ENCODE results near the gene FLRT2.

Gene FLRT2

GRCh38 chr14:85529803-85530574 is at the start of gene FLRT2:
Gene FLRT2 (plus strand): TSS chr14:85530144. CDS start chr14:85621515, 91,371 bp downstream.
- no peak for FAIRE-seq

GRCh38 chr14:85481471-85481870 is 48.5 kb upstream of the FLRT2 start:
- FAIRE-seq, result no peak

GRCh38 chr14:85482552-85482951 is 47.4 kb upstream of the FLRT2 start:
- FAIRE-seq, result no peak

GRCh38 chr14:85483037-85483436 is 46.9 kb upstream of the FLRT2 start:
- FAIRE-seq, result no peak

GRCh38 chr14:85483652-85484051 is 46.3 kb upstream of the FLRT2 start:
- no peak for FAIRE-seq

GRCh38 chr14:85487215-85487614 is 42.7 kb upstream of the FLRT2 start:
- FAIRE-seq, result no peak

- FAIRE-seq, result no peak
Measured at GRCh38 chr14:85501751-85502150, 28.2 kb upstream of the FLRT2 start.

GRCh38 chr14:85508863-85509262 is 21.1 kb upstream of the FLRT2 start:
- FAIRE-seq, result no peak

- no peak for FAIRE-seq
Measured at GRCh38 chr14:85512451-85512850, 17.5 kb upstream of the FLRT2 start.

GRCh38 chr14:85514487-85514886 is 15.5 kb upstream of the FLRT2 start:
- no peak for FAIRE-seq

GRCh38 chr14:85516239-85517113 is 13.5 kb upstream of the FLRT2 start:
- no peak for FAIRE-seq

- FAIRE-seq, result no peak
Measured at GRCh38 chr14:85517114-85517688, 12.7 kb upstream of the FLRT2 start.

GRCh38 chr14:85519661-85520305 is 10.2 kb upstream of the FLRT2 start:
- FAIRE-seq, result no peak

- no peak for FAIRE-seq
Measured at GRCh38 chr14:85520581-85520980, 9.4 kb upstream of the FLRT2 start.

GRCh38 chr14:85523624-85524023 is 6.3 kb upstream of the FLRT2 start:
- FAIRE-seq, result no peak

GRCh38 chr14:85527006-85527405 is 2.9 kb upstream of the FLRT2 start:
- no peak for FAIRE-seq

- FAIRE-seq, result no peak
Measured at GRCh38 chr14:85527445-85528035, 2.4 kb upstream of the FLRT2 start.

- no peak for FAIRE-seq
Measured at GRCh38 chr14:85528080-85528896, 1.7 kb upstream of the FLRT2 start.

- FAIRE-seq, result no peak
Measured at GRCh38 chr14:85528897-85529631, 880 bp upstream of the FLRT2 start.

- no peak for FAIRE-seq
Measured at GRCh38 chr14:85530626-85531025, 682 bp downstream of the FLRT2 start.

- no peak for FAIRE-seq
Measured at GRCh38 chr14:85531141-85531586, 1.2 kb downstream of the FLRT2 start.
